OCI-LY1 (cell line): Measurements from ENCODE around the gene CDC42EP3.

ENCODE experiments used
- CTCF ChIP-seq: fragments of 200-600 bp; sonication (generic), shearing (Covaris generic); IDR thresholded peaks from 2 replicates; pipeline ENCODE4 v1.5.1; 2017; ENCODE audit warnings: mild to moderate bottlenecking, antibody characterized with exemption, low read length, moderate library complexity, mixed read lengths
- EZH2 ChIP-seq: fragments of 200-600 bp; sonication (generic), shearing (Covaris generic); IDR thresholded peaks from 2 replicates; pipeline ENCODE4 v1.8.0; 2017; ENCODE audit warnings: borderline replicate concordance, mixed run types, mild to moderate bottlenecking, antibody characterized with exemption, low read length, moderate library complexity, mixed read lengths

- TF ChIP-seq CTCF (no peak), EZH2 (no peak)
Observed at GRCh38 chr2:37627710-37628109, 43.7 kb downstream of the CDC42EP3 start.
